ENCODE measurements around the gene RPRD1A.
A peak's percentile ranks its signal among the peaks of the same experiment; 100 is the strongest.
"Not testable (repeated sequence)": the region's sequence is repeated elsewhere in the genome, so short reads cannot be mapped to it uniquely, and the experiment has no call there.

The RPRD1A gene

GRCh38 chr18:36077764-36078163 is 10.4 kb upstream of the RPRD1A start:
- DNase-seq = not testable (repeated sequence)

GRCh38 chr18:36075862-36076587 is 8.7 kb upstream of the RPRD1A start:
- DNase-seq = no peak

- DNase-seq = no peak
Observed at GRCh38 chr18:36074435-36074834, 7.1 kb upstream of the RPRD1A start.

- DNase-seq = no peak
Observed at GRCh38 chr18:36073676-36074075, 6.3 kb upstream of the RPRD1A start.

- not testable (repeated sequence) for DNase-seq
Observed at GRCh38 chr18:36072406-36072805, 5.0 kb upstream of the RPRD1A start.

GRCh38 chr18:36066686-36067054 is 689 bp downstream of the RPRD1A start:
- DNase-seq = no peak

GRCh38 chr18:36066001-36066400 is 1.4 kb downstream of the RPRD1A start:
- peak in 1 of 2 experiments; percentile 8 for DNase-seq

GRCh38 chr18:36064809-36065079 is 2.6 kb downstream of the RPRD1A start:
- not testable (repeated sequence) for DNase-seq

- DNase-seq = peak; percentile 51 to 66
Observed at GRCh38 chr18:36064027-36064808, 3.1 kb downstream of the RPRD1A start.

GRCh38 chr18:36058674-36059073 is 8.7 kb downstream of the RPRD1A start:
- DNase-seq = no peak

- DNase-seq = no peak
Observed at GRCh38 chr18:36051760-36052159, 15.6 kb downstream of the RPRD1A start.

- no peak for DNase-seq
Observed at GRCh38 chr18:36050479-36050878, 16.9 kb downstream of the RPRD1A start.

- no peak for DNase-seq
Observed at GRCh38 chr18:36047521-36047920, 19.8 kb downstream of the RPRD1A start.

- no peak for DNase-seq
Observed at GRCh38 chr18:36046898-36047297, 20.5 kb downstream of the RPRD1A start.

GRCh38 chr18:36045241-36045991 is 21.9 kb downstream of the RPRD1A start:
- no peak for DNase-seq

GRCh38 chr18:36043153-36043552 is 24.2 kb downstream of the RPRD1A start:
- no peak for DNase-seq

- DNase-seq = no peak
Observed at GRCh38 chr18:36041146-36041545, 26.2 kb downstream of the RPRD1A start.

- no peak for DNase-seq
Observed at GRCh38 chr18:36038102-36038663, 29.2 kb downstream of the RPRD1A start.

- no peak for DNase-seq
Observed at GRCh38 chr18:36035253-36035652, 32.1 kb downstream of the RPRD1A start.

GRCh38 chr18:36034299-36034895 is 33.0 kb downstream of the RPRD1A start:
- DNase-seq = no peak

- no peak for DNase-seq
Observed at GRCh38 chr18:36031903-36032302, 35.5 kb downstream of the RPRD1A start.

- DNase-seq = no peak
Observed at GRCh38 chr18:36031407-36031806, 36.0 kb downstream of the RPRD1A start.

- DNase-seq = no peak
Observed at GRCh38 chr18:36028859-36029258, 38.5 kb downstream of the RPRD1A start.
